ENCODE measurements around the gene HIBADH. TPM values are rescaled to one million over a fixed set of nuclear protein-coding genes. Genes with fewer than 3 reads are reported as not detected.
A peak's percentile ranks its signal among the peaks of the same experiment; 100 is the strongest.
"Not testable (repeated sequence)": the region's sequence is repeated elsewhere in the genome, so short reads cannot be mapped to it uniquely, and the experiment has no call there.

The HIBADH gene
- total RNA-seq, 1 donor from 2014 or later, result 53.0 TPM

GRCh38 chr7:27549606-27550005, 113.1 kb downstream of the HIBADH start:
- no peak for DNase-seq (ENCODE audit: low spot score)

- no peak for DNase-seq (ENCODE audit: low spot score)
These were observed 114.4 kb downstream of the HIBADH start for GRCh38 chr7:27548304-27548703.

GRCh38 chr7:27547401-27547800, 115.3 kb downstream of the HIBADH start:
- DNase-seq (ENCODE audit: low spot score), result no peak

- no peak for DNase-seq (ENCODE audit: low spot score)
These were observed 116.1 kb downstream of the HIBADH start for GRCh38 chr7:27546610-27547009.

GRCh38 chr7:27535795-27536194, 126.9 kb downstream of the HIBADH start:
- no peak for DNase-seq (ENCODE audit: low spot score)

GRCh38 chr7:27533652-27534081, 129.0 kb downstream of the HIBADH start:
- no peak for DNase-seq (ENCODE audit: low spot score)

GRCh38 chr7:27532314-27532713, 130.4 kb downstream of the HIBADH start:
- no peak for DNase-seq (ENCODE audit: low spot score)

GRCh38 chr7:27527348-27527714, 135.4 kb downstream of the HIBADH start:
- no peak for DNase-seq (ENCODE audit: low spot score)

- DNase-seq (ENCODE audit: low spot score), result no peak
These were observed 135.9 kb downstream of the HIBADH start for GRCh38 chr7:27526611-27527347.

- DNase-seq (ENCODE audit: low spot score), result no peak
These were observed 136.6 kb downstream of the HIBADH start for GRCh38 chr7:27526131-27526530.

- DNase-seq (ENCODE audit: low spot score), result no peak
These were observed 139.4 kb downstream of the HIBADH start for GRCh38 chr7:27523321-27523720.

GRCh38 chr7:27522566-27522965, 140.1 kb downstream of the HIBADH start:
- DNase-seq (ENCODE audit: low spot score), result no peak

- DNase-seq (ENCODE audit: low spot score), result peak; percentile 22
These were observed 141.6 kb downstream of the HIBADH start for GRCh38 chr7:27520815-27521790.

- no peak for DNase-seq (ENCODE audit: low spot score)
These were observed 142.8 kb downstream of the HIBADH start for GRCh38 chr7:27519793-27520469.

- no peak for DNase-seq (ENCODE audit: low spot score)
These were observed 143.9 kb downstream of the HIBADH start for GRCh38 chr7:27518561-27519350.

- no peak for DNase-seq (ENCODE audit: low spot score)
These were observed 146.3 kb downstream of the HIBADH start for GRCh38 chr7:27516421-27516820.

GRCh38 chr7:27515933-27516332, 146.8 kb downstream of the HIBADH start:
- DNase-seq (ENCODE audit: low spot score), result no peak

GRCh38 chr7:27514861-27515260, 147.8 kb downstream of the HIBADH start:
- no peak for DNase-seq (ENCODE audit: low spot score)

- no peak for DNase-seq (ENCODE audit: low spot score)
These were observed 148.8 kb downstream of the HIBADH start for GRCh38 chr7:27513885-27514284.

- not testable (repeated sequence) for DNase-seq (ENCODE audit: low spot score)
These were observed 151.3 kb downstream of the HIBADH start for GRCh38 chr7:27511370-27511769.

- no peak for DNase-seq (ENCODE audit: low spot score)
These were observed 152.1 kb downstream of the HIBADH start for GRCh38 chr7:27510541-27510940.
